NK-92 (cell line): ENCODE results near the gene SCUBE3.

Source experiments
- DNase-seq: peaks from one replicate; lab custom pipeline; 2025; ENCODE audit not compliant: unreplicated experiment; lab: John Stamatoyannopoulos, UW

The SCUBE3 gene

GRCh38 chr6:35213824-35214756 is at the start of gene SCUBE3:
Gene SCUBE3 (plus strand): TSS chr6:35213956. CDS start chr6:35214419, 463 bp downstream.
- no peak for DNase-seq

DNA sequence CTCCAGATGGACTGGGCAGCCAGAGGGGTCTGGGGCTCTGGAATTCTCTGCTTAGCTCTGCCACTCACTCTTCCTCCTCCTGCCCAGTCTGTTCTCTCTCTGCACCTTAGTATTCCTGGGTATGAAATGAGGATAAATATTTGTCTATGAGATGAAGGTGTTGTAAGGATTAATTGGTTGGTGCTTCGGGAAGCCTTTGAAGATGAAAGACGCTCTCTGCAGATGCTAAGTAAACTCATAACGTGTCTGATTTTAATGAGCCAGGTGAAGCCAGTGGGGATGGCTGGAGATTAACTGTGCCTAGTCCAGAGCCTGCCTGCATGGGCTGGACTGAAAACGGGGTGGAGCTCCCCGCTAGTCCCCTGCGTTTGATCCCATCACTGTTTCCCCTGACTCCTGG is 49.5 kb upstream of the SCUBE3 start:
- DNase-seq = no peak

- DNase-seq = no peak
These were observed 48.9 kb upstream of the SCUBE3 start for GRCh38 chr6:35164868-35165267.

- DNase-seq = no peak
These were observed 48.1 kb upstream of the SCUBE3 start for GRCh38 chr6:35165630-35166071.

DNA sequence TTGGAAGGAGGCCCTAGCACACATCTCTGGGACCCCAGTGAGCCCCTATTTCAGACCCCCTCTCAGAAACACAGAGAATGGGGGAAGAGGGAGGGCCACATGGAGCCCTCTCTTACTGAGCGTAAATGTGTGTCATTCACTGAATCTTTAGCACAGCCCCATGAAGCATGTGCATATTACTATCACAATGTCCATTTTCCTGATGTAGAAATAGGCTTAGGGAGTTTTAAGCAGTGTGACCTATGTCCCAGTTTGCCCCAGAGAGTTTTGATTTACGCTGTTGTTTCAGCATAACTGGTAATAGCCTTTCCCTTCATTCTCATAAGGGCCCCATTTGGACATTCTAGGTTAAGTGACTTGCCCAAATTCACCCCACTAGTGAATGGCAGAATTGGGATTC is 47.6 kb upstream of the SCUBE3 start:
- no peak for DNase-seq

GRCh38 chr6:35166520-35166919 is 47.2 kb upstream of the SCUBE3 start:
- DNase-seq = no peak

DNA sequence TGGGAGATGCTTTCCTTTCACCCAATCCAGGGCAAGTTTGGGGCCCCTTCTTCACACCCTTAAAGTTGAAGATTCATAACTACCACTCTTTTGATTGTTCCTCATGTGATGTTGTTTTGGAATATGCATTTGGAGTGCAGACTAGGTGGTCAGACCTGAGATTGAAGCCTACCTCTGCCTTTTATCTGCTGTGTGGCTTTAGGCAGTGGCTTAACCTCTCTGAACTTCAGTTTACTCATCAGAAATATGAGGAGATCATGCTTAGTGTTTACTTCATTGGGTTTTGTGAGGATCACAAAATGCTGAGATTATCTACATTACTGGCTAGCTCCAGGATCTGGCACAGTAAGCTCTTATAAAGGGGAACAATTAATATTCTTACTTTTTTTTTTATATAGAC is 46.3 kb upstream of the SCUBE3 start:
- DNase-seq = no peak

DNA sequence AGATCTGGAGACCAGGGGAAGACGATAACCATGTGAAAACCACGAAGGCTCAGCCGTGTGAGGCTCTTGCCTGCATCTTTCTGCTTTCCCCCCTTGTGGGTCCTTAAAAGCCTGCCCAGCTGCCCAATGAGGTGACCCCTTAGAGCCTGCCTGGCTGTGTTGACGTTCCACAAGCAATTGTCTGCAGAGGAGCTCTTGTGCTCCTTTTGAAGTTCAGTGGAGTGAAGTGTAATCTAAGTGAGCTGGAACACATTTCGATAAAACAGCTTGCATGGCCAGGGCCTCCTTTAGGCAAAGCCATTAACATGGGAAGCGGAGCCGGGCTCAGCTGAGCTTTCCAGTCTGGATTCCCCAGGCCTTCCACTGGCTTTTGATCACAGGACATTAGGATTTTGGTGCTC is 45.3 kb upstream of the SCUBE3 start:
- no peak for DNase-seq

GRCh38 chr6:35170166-35170565 is 43.6 kb upstream of the SCUBE3 start:
- no peak for DNase-seq

- no peak for DNase-seq
These were observed 42.9 kb upstream of the SCUBE3 start for GRCh38 chr6:35170891-35171290.

DNA sequence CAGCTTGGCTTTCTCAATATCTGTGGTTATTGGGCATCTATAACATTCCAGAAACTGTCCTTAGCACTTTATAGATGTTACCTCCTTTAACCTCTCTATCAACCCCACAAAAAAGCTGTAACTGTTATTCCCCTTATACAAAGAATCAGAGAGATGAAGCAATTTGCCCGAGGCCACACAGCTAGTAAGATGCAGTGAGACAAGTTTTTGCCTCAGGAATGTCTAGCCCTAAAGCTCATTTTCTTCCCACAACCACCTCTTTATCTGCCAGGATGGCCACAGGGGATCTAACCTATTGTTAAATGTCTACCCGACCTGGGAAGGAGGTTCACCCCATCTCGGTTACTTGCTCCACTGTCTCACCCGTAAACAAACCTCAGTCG is 40.7 kb upstream of the SCUBE3 start:
- DNase-seq = no peak

DNA sequence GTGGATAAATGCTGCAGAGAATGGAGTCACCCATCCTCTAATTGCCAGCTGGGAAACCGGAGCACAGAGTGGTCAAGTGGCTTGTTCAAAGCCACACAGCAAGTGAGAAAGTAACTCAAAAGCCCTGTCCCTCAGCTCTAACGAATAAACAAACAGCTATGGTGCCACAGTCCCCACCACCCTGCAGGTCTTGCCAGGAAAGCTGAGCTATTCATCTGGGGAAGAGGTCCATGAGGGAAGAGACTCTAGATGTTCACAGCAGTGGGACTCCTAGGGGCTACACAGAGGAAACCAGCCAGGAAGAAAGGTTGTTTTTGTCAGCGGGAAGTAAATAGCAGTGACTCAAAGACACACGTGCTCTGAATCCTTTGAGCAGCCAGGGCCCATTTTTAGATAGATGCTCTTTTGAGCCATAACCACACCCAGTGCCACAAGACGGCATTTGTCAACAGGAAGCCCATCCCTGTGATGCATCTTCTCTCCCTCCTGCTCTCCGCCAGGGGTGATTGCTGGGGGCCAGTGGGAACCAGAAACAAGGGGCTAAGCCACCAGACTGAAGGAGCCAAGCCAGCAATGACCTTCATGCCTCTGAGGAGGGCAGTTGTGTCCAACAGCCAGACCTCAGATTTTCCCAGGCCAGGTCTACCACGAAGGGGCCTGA is 40.2 kb upstream of the SCUBE3 start:
- no peak for DNase-seq

DNA sequence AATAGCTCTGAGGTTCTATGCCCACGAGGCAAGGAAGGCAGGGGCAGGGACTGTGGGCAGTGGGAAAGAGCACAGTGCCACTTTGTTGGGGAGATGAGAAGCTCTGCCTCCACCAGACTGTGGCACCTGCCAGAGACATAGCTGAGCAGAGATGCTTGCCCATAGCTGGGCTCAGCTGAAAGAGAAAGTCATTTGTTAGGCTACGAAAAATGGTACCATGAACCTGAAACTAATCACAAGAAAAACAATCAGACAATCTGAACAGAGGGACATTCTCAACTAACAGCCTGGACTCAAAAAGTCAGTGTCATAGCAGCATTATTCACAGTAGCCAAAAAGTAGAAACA is 39.7 kb upstream of the SCUBE3 start:
- no peak for DNase-seq

DNA sequence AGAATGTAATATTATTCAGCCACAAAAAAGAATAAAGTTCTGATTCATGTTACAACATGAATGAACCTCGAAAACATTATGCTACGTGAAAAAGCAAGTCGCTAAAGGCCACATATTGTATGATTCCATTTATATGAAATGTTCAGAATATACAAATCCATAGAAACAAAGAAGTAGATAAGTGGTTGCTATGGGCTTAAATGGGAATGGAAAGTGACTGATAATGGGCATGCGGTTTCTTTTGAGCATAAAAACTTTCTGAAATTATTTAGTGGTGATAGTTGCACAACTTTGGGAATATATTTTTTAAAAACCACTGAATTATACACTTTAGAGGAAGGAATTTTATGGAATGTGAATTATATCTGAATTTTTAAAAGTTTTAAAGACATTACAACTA is 39.3 kb upstream of the SCUBE3 start:
- DNase-seq = no peak

GRCh38 chr6:35176301-35177024 is 37.3 kb upstream of the SCUBE3 start:
- DNase-seq = no peak

DNA sequence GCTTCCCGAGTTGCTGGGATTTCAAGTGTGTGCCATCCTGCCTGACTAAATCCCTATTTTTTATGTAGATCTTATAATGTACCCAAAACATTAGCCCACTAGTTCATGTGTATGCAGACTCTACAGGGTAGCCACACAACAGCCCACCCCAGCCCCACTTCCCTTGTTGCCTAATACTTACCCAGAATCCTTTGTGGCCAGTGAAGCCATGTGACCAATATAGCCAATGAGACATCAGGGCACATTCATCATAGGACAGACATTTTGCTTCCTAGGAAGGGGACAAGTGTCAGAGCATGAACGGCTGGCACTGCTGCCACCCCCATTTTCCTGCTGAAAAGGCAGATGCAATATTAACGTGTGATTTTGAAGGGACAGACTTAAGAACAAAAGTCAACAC is 36.6 kb upstream of the SCUBE3 start:
- DNase-seq = no peak

- no peak for DNase-seq
These were observed 36.2 kb upstream of the SCUBE3 start for GRCh38 chr6:35177596-35177995.

GRCh38 chr6:35178012-35178411 is 35.7 kb upstream of the SCUBE3 start:
- no peak for DNase-seq

GRCh38 chr6:35178932-35179832 is 34.6 kb upstream of the SCUBE3 start:
- DNase-seq = no peak

DNA sequence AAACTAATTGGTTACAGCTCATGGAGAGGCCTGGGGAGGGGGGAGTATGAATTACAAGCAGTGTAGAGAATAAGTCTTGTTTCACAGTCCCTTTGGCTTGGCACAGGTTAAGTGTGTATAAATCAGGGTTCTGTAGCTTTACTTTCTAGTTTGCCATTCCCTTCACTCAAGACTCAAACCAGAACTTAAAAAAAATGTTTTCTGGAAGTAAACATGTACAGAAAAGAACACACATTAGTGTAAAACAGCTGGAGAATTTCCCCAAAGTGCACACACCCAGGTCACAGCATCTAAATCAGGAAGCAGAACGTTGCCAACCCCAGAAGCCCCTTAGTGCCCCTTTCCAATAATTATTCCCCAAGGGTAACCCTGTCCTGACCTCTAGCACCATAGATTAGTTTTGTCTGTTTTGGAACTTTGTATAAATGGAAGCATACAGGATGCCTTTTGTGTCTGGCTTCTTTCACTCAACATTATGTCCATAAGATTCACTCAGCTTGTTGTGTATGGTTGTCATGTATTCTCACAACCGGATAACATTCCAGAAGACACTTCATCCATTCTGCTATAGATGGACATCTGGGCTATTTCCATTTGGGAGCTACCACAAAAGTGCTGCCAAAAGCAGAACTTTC is 33.7 kb upstream of the SCUBE3 start:
- DNase-seq = no peak
